GM12891 (cell line): Measurements from ENCODE around the gene SNRNP25.
"Not testable (repeated sequence)": the region's sequence is repeated elsewhere in the genome, so short reads cannot be mapped to it uniquely, and the experiment has no call there.

ENCODE experiments used
- POLR2A ChIP-seq: IDR thresholded peaks from 2 replicates; pipeline ENCODE4 v1.6.1; 2011; ENCODE audit warnings: low read depth, low read length, control low read depth
- POLR2AphosphoS5 ChIP-seq: IDR thresholded peaks from 2 replicates; pipeline ENCODE4 v1.6.1; 2011; ENCODE audit warnings: low read depth, low read length, control low read depth
- SPI1 ChIP-seq: IDR thresholded peaks from 2 replicates; pipeline ENCODE4 v1.6.1; 2011; ENCODE audit warnings: low read depth, low read length, control low read depth

GRCh38 chr16:20886-21285, 32.7 kb upstream of the SNRNP25 start:
- not testable (repeated sequence) for TF ChIP-seq POLR2AphosphoS5, POLR2A, SPI1
